H9 (cell line): ENCODE results near the gene SIGLEC10. TPM values are rescaled to one million over a fixed set of nuclear protein-coding genes. Genes with fewer than 3 reads are reported as not detected.

Experiments used
- DNase-seq: peaks from one replicate; pipeline ENCODE4 v3.0.0-alpha.2; 2017
- H2AFZ ChIP-seq: one replicate; pipeline ENCODE4 v1.6.1; 2013; ENCODE audit warnings: mild to moderate bottlenecking, low read length, control low read depth, moderate library complexity
- H2AK5ac ChIP-seq: 2 replicates; pipeline ENCODE4 v1.6.1; 2013; ENCODE audit warnings: low read length, control low read depth, mixed read lengths; ENCODE audit not compliant: insufficient read length
- H2BK120ac ChIP-seq: one replicate; pipeline ENCODE4 v1.6.1; 2013; ENCODE audit warnings: low read depth, mild to moderate bottlenecking, low read length, control low read depth, inconsistent platforms; ENCODE audit not compliant: poor library complexity, severe bottlenecking
- H2BK12ac ChIP-seq: 2 replicates; pipeline ENCODE4 v1.6.1; 2013; ENCODE audit warnings: low read length, control low read depth, mixed read lengths, low read depth; ENCODE audit not compliant: insufficient read length
- H2BK15ac ChIP-seq: 2 replicates; pipeline ENCODE4 v1.6.1; 2013; ENCODE audit warnings: low read depth, low read length, control low read depth
- H2BK20ac ChIP-seq: one replicate; pipeline ENCODE4 v1.6.1; 2013; ENCODE audit warnings: low read depth, mild to moderate bottlenecking, low read length, control low read depth, inconsistent platforms; ENCODE audit not compliant: poor library complexity, severe bottlenecking
- H2BK5ac ChIP-seq: 2 replicates; pipeline ENCODE4 v1.6.1; 2013; ENCODE audit warnings: low read length, control low read depth, mixed read lengths; ENCODE audit not compliant: insufficient read length
- H3K14ac ChIP-seq: 2 replicates; pipeline ENCODE4 v1.6.1; 2013; ENCODE audit warnings: low read length, control low read depth; ENCODE audit not compliant: insufficient read depth
- H3K18ac ChIP-seq: 2 replicates; pipeline ENCODE4 v1.6.1; 2013; ENCODE audit warnings: low read depth, mild to moderate bottlenecking, mixed read lengths, low read length, control low read depth; ENCODE audit not compliant: insufficient read length
- H3K23ac ChIP-seq: 2 replicates; pipeline ENCODE4 v1.6.1; 2013; ENCODE audit warnings: low read length, control low read depth, mixed read lengths, low read depth; ENCODE audit not compliant: insufficient read length
- H3K23me2 ChIP-seq: 2 replicates; pipeline ENCODE4 v1.6.1; 2013; ENCODE audit warnings: low read depth, mild to moderate bottlenecking, mixed read lengths, low read length, control low read depth; ENCODE audit not compliant: insufficient read length, poor library complexity, severe bottlenecking
- H3K27ac ChIP-seq: 2 replicates; pipeline ENCODE4 v1.5.1; 2013; ENCODE audit warnings: low read length, control low read depth, mixed read lengths, low read depth; ENCODE audit not compliant: insufficient read length
- H3K27me3 ChIP-seq: 2 replicates; pipeline ENCODE4 v1.6.1; 2013; ENCODE audit warnings: low read length, control low read depth, inconsistent platforms; ENCODE audit not compliant: insufficient read depth
- H3K4ac ChIP-seq: 2 replicates; pipeline ENCODE4 v1.6.1; 2013; ENCODE audit warnings: low read depth, mild to moderate bottlenecking, control low read depth, inconsistent platforms, low read length, moderate library complexity
- H3K4me1 ChIP-seq: 2 replicates; pipeline ENCODE4 v1.6.1; 2013; ENCODE audit warnings: low read length, control low read depth, inconsistent platforms; ENCODE audit not compliant: insufficient read depth
- H3K4me2 ChIP-seq: 2 replicates; pipeline ENCODE4 v1.6.1; 2013; ENCODE audit warnings: low read length, control low read depth, mixed read lengths; ENCODE audit not compliant: insufficient read length, insufficient read depth
- H3K56ac ChIP-seq: 2 replicates; pipeline ENCODE4 v1.6.1; 2013; ENCODE audit warnings: low read depth, mild to moderate bottlenecking, mixed read lengths, low read length, control low read depth; ENCODE audit not compliant: insufficient read length
- H3K79me1 ChIP-seq: 2 replicates; pipeline ENCODE4 v1.6.1; 2013; ENCODE audit warnings: low read depth, mild to moderate bottlenecking, moderate library complexity, low read length, control low read depth, inconsistent platforms; ENCODE audit not compliant: insufficient read depth, poor library complexity, severe bottlenecking
- H3K79me2 ChIP-seq: 2 replicates; pipeline ENCODE4 v1.6.1; 2013; ENCODE audit warnings: low read length, control low read depth, inconsistent platforms; ENCODE audit not compliant: insufficient read depth
- H3K9ac ChIP-seq: 2 replicates; pipeline ENCODE4 v1.6.1; 2013; ENCODE audit warnings: low read length, control low read depth, mixed read lengths; ENCODE audit not compliant: insufficient read length; ENCODE audit errors: extremely low read depth
- H3K9me3 ChIP-seq: one replicate; pipeline ENCODE4 v1.6.1; 2013; ENCODE audit warnings: low read depth, low read length, inconsistent platforms; ENCODE audit not compliant: control insufficient read depth
- H3T11ph ChIP-seq: one replicate; pipeline ENCODE4 v1.6.1; 2013; ENCODE audit warnings: mild to moderate bottlenecking, low read length, control low read depth, inconsistent platforms
- H4K20me1 ChIP-seq: one replicate; pipeline ENCODE4 v1.6.1; 2013; ENCODE audit not compliant: control insufficient read depth, insufficient read length, insufficient read depth
- H4K5ac ChIP-seq: 2 replicates; pipeline ENCODE4 v1.6.1; 2013; ENCODE audit warnings: low read depth, mild to moderate bottlenecking, mixed read lengths, low read length, control low read depth; ENCODE audit not compliant: insufficient read length
- H4K8ac ChIP-seq: replicated peaks from 2 replicates; pipeline ENCODE4 v1.6.1; 2013; ENCODE audit warnings: low read length, control low read depth, mixed read lengths, low read depth; ENCODE audit not compliant: insufficient read length
- H4K91ac ChIP-seq: 2 replicates; pipeline ENCODE4 v1.6.1; 2013; ENCODE audit warnings: low read depth, mild to moderate bottlenecking, moderate library complexity, mixed read lengths, low read length, control low read depth; ENCODE audit not compliant: insufficient read length
- H3K27ac Mint-ChIP-seq, 3 experiments: 2 replicates in 2 of 3; 3 replicates in 1 of 3; pipeline ENCODE4 v1.8.0; 2020 to 2021; ENCODE audit warnings: mixed read lengths in 3 of 3, mild to moderate bottlenecking in 1 of 3, moderate library complexity in 1 of 3
- H3K27me3 Mint-ChIP-seq: 2 replicates; pipeline ENCODE4 v1.8.0; 2021; ENCODE audit warnings: low read depth, mild to moderate bottlenecking, moderate library complexity, mixed read lengths
- H3K36me3 Mint-ChIP-seq, 3 experiments: 2 replicates in 2 of 3; 3 replicates in 1 of 3; pipeline ENCODE4 v1.8.0; 2020 to 2021; ENCODE audit warnings: low read depth in 3 of 3, mixed read lengths in 3 of 3; ENCODE audit not compliant: insufficient read depth in 1 of 3
- H3K4me1 Mint-ChIP-seq, 2 experiments: 2 replicates each; pipeline ENCODE4 v1.8.0; 2020; ENCODE audit warnings: mixed read lengths in 2 of 2
- H3K4me3 Mint-ChIP-seq, 2 experiments: 2 replicates in 1 of 2; 3 replicates in 1 of 2; pipeline ENCODE4 v1.8.0; 2020 to 2021; ENCODE audit warnings: mild to moderate bottlenecking in 2 of 2, mixed read lengths in 2 of 2, moderate library complexity in 1 of 2
- H3K9me3 Mint-ChIP-seq, 2 experiments: 2 replicates in 1 of 2; 3 replicates in 1 of 2; pipeline ENCODE4 v1.8.0; 2020; ENCODE audit warnings: mild to moderate bottlenecking in 2 of 2, mixed read lengths in 2 of 2, moderate library complexity in 1 of 2
- CTCF ChIP-seq: fragments of 200-600 bp; sonication (generic); conservative IDR thresholded peaks from 3 replicates; pipeline ENCODE4 v1.8.0; 2021; ENCODE audit warnings: antibody characterized with exemption, mild to moderate bottlenecking
- WGBS: extraction: QIAGEN DNeasy Blood & Tissue Kit; methylation state at CpG from one replicate; pipeline ENCODE4 v1.1.7; 2013; ENCODE audit warnings: missing lambda C conversion rate, low lambda C conversion rate, mixed read lengths; ENCODE audit not compliant: insufficient read length; ENCODE audit errors: extremely low coverage; 5-methylcytosine and 5-hydroxymethylcytosine counted together
- total RNA-seq: library from RNA; stranded (reverse); gene quantifications from 2 replicates; pipeline ENCODE4 v1.2.1, GENCODE V29; 2021

SIGLEC10 gene
- total RNA-seq, 1 experiment from 2014 or later, result not detected

GRCh38 chr19:51370230-51370629 is 47.2 kb downstream of the SIGLEC10 start:
- Histone ChIP-seq H3K9me3 (no peaks in the 10 kb centered on the region), H4K5ac (no peak overlapping the region), H3T11ph (no peak overlapping the region), H2BK15ac (no peak overlapping the region), H4K8ac (no peak overlapping the region), H2BK120ac (no peak overlapping the region), H3K9ac (no peak overlapping the region), H4K91ac (no peak overlapping the region), H3K18ac (no peak overlapping the region), H2BK5ac (no peak overlapping the region), H3K4me2 (no peak overlapping the region), H2AK5ac (no peak overlapping the region), H3K27ac (no peak overlapping the region), H3K79me2 (no peaks in the 10 kb centered on the region), H3K23me2 (peaks cover 22% of the 10 kb centered on the region), H3K4me1 (no peaks in the 10 kb centered on the region; the same call in 1 of the 2 replicates), H2AFZ (no peak overlapping the region), H2BK20ac (no peak overlapping the region), H3K14ac (no peak overlapping the region), H4K20me1 (no peaks in the 10 kb centered on the region), H3K23ac (no peak overlapping the region), H3K27me3 (no peaks in the 10 kb centered on the region), H3K4ac (no peak overlapping the region), H3K56ac (no peak overlapping the region), H2BK12ac (no peak overlapping the region), H3K79me1 (no peaks in the 10 kb centered on the region)
- H3K36me3 Mint-ChIP-seq, result no peaks in the 10 kb centered on the region; a peak in 1 of 7 replicates
- no peak for TF ChIP-seq CTCF
- peaks cover 20 to 24% of the 10 kb centered on the region in 2 experiments for H3K4me1 Mint-ChIP-seq
- peak overlapping the region in 1 of 2 experiments; percentile 4; a peak in 2 of 5 replicates for H3K4me3 Mint-ChIP-seq
- no CpG with 5 or more reads among the region's 4 CpGs for WGBS
- no peaks in the 10 kb centered on the region for H3K9me3 Mint-ChIP-seq
- peak overlapping the region in 1 of 3 experiments; percentile 17; a peak in 2 of 7 replicates for H3K27ac Mint-ChIP-seq
- peaks cover 19% of the 10 kb centered on the region for H3K27me3 Mint-ChIP-seq
- no peak for DNase-seq
